Pancreas (tissue), 10 donors: ENCODE data around the gene TMEM183A. TPM values are rescaled to one million over a fixed set of nuclear protein-coding genes. Genes with fewer than 3 reads are reported as not detected.

Experiments
- ATAC-seq, 4 donors: fragments of 200-7000 bp; cut with Tn5 transposase; one replicate each; pipeline versions ENCODE4 v1.8.0 to v1.9.1; 2020; ENCODE audit warnings: mild to moderate bottlenecking in 4 of 4, moderate library complexity in 4 of 4
- DNase-seq, 6 donors: peaks; one replicate each; pipeline ENCODE4 v3.0.0-alpha.2; 2020
- FAIRE-seq: peaks from 2 replicates; lab custom pipeline; 2012; peaks lifted over from hg19 to GRCh38; lab: Jason Lieb, UNC
- H3K27ac ChIP-seq, 4 donors: fragments of 200-600 bp; sonication (generic); 1 replicate in 3 of 4; 2 replicates in 1 of 4; pipeline versions ENCODE4 v1.5.0 to v1.8.0; 2020
- H3K27me3 ChIP-seq, 4 donors: fragments of 200-600 bp; one replicate each; pipeline ENCODE4 v1.8.0; 2021
- H3K36me3 ChIP-seq, 3 donors: fragments of 200-600 bp; sonication (generic) in 1 of 3; one replicate each; pipeline versions ENCODE4 v1.5.0 to v1.8.0; 2020 to 2021
- H3K4me1 ChIP-seq, 3 donors: fragments of 200-600 bp; one replicate each; pipeline ENCODE4 v1.8.0; 2021
- H3K4me3 ChIP-seq, 4 donors: fragments of 200-600 bp; sonication (generic) in 2 of 4; one replicate each; pipeline versions ENCODE4 v1.5.0 to v1.8.0; 2020 to 2021
- H3K9me3 ChIP-seq, 4 donors: fragments of 200-600 bp; one replicate each; pipeline ENCODE4 v1.8.0; 2021
- WGBS, 2 donors: extraction: QIAGEN DNeasy Blood & Tissue Kit; methylation state at CpG; one replicate each; pipeline ENCODE4 v1.1.7; 2013; 5-methylcytosine and 5-hydroxymethylcytosine counted together
- intact Hi-C, 3 donors: fragments of 100-400 bp; cut with DNase I; formaldehyde crosslinking; loops; one replicate each; pipeline versions ENCODE4 v1.11.1 to v1.14.2; 2022
- polyA plus RNA-seq, 2 donors: library from polyadenylated mRNA; stranded (reverse); fragments of 200-250 nt; gene quantifications; one replicate each; pipeline ENCODE4 v1.2.3, GENCODE V29; 2013
- total RNA-seq, 6 donors: library from RNA; stranded (reverse); fragmentation: NEBNext Ultra II Directional in 4 of 6; extraction: Animal tissue kit (Norgen Biotek cat#: 25700) in 4 of 6; gene quantifications; one replicate each; pipeline versions ENCODE4 v1.2.1 to v1.2.4, GENCODE V29; 2021 to 2023
- TF ChIP-seq, protein P1 (sequence below), 4 donors: fragments of 200-600 bp; sonication (generic) in 3 of 4; IDR thresholded peaks; one replicate each; pipeline versions ENCODE4 v1.5.0 to v1.8.0; 2021; ENCODE audit warnings: antibody characterized with exemption in 4 of 4
- donor health status: healthy with polysubstance abuse.
- donor health status: DM: no; HTN: no; CAD: no; lungs with moderate emphysema.
- donor health status: DM: no; HTN: no; CAD: no.
- donor health status: control.
- donor health status: control.
- donor health status: Bipolar disorder and iron deficiency.
- donor health status: DM: yes; HTN: yes; CAD: no.
- donor health status: DM: no; HTN: no; CAD: no.
- donor health status: DM: no; HTN: no; CAD: no.
- donor health status: DM: yes; HTN: yes; CAD: no.

The TMEM183A gene
- total and polyA plus RNA-seq, 8 donors, result 16.6 to 38.7 (median 30.6) TPM

DNA sequence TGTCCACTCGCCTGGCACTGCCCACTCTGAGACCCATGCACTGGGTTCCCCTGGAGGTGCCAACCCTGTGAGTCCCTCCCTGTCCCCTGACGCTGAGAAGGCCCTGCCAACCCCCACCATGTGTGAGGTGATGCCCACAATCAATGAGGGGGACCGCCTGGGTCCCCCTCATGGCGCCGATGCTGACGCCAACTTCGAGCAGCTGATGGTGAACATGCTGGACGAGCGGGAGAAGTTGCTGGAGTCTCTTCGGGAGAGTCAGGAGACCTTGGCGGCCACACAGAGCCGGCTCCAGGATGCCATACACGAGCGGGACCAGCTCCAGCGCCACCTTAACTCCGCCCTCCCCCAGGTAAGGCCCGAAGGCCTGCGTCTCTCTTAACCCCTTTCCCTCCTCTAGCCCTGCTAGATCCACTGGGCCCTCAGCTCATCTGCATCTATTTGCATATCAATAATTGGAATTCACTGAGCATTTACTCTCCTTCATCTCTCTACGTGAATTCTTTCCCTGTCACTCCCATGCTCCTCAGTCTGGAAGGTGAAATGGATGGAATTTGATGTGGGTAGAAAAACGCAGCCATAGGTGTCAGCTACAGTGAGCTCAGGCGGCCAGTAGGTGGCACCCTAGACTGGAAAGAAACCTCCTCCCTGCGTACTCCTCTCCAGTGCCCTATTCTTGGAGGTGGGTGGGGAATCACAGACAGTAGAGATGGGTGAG lies 31.9 kb downstream of the TMEM183A start:
- Histone ChIP-seq H3K36me3 (no peaks in the 10 kb centered on the region), H3K27me3 (no peaks in the 10 kb centered on the region), H3K4me1 (no peaks in the 10 kb centered on the region), H3K27ac (no peak overlapping the region), H3K4me3 (no peak overlapping the region), H3K9me3 (no peaks in the 10 kb centered on the region)
- intact Hi-C loops, result loop anchor here in 1 of 3 donors (5.0 kb wide), 1 partner anchor 178 kb away; no protein-coding TSS in a partner anchor
- ATAC-seq (peak; percentile 91 to 96 (median 93)), FAIRE-seq (no peak), DNase-seq (peak in 5 of 6 donors; percentile 52 to 83 (median 73))
- TF ChIP-seq, protein P1, sequence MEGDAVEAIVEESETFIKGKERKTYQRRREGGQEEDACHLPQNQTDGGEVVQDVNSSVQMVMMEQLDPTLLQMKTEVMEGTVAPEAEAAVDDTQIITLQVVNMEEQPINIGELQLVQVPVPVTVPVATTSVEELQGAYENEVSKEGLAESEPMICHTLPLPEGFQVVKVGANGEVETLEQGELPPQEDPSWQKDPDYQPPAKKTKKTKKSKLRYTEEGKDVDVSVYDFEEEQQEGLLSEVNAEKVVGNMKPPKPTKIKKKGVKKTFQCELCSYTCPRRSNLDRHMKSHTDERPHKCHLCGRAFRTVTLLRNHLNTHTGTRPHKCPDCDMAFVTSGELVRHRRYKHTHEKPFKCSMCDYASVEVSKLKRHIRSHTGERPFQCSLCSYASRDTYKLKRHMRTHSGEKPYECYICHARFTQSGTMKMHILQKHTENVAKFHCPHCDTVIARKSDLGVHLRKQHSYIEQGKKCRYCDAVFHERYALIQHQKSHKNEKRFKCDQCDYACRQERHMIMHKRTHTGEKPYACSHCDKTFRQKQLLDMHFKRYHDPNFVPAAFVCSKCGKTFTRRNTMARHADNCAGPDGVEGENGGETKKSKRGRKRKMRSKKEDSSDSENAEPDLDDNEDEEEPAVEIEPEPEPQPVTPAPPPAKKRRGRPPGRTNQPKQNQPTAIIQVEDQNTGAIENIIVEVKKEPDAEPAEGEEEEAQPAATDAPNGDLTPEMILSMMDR (IDR thresholded peaks at IDR 0.05), result peak; percentile 79 to 93 (median 84)
- 36 to 40% methylated on average over 20 to 22 of the region's 22 CpGs for WGBS, 2 donors

DNA sequence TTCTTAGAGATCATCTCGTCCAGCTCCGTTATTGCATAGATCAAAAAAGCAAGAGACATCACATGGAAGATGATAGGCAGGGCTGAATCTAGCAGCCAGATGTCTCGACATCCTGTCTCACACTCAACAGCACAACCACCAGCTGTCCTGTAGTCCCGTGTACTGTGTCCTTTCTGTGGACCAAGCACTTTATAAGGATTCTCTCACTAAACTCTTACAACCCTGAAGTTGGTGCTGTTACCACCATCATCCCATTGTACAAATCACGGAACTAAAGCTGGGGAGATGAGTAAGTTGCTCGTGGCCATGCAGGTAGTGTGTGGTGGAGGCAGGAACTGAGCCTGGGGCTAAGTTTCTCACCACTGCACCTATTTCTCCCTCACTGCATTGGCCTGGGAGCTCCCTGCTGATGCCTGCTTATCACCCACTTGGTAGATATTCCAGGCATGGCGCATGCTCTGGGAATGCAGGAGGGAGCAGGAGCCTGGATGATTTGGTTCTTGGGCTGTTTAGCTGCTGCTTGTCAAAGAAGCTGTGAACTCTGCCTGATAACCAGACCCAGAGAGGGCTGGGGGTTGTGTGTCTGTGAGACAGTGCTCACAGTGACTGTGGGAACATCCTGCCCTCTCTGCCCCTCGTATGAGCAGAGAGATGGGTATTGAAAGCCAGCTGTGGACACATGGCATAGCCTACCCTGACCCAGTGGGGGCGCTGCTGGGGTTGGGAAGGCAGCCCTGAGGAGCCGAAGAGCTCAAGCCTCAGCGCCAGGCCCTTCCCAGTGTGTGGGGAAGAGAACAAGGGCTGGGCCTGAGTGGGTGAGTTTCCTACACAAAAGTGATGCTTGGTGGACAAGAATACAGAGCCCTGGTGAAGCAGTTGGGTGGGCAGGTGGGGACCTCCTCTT lies 32.7 kb downstream of the TMEM183A start:
- Histone ChIP-seq H3K4me1 (no peaks in the 10 kb centered on the region), H3K27ac (no peak overlapping the region), H3K9me3 (no peaks in the 10 kb centered on the region), H3K36me3 (no peaks in the 10 kb centered on the region), H3K4me3 (no peak overlapping the region), H3K27me3 (no peaks in the 10 kb centered on the region)
- DNase-seq (no peak), ATAC-seq (peak in 1 of 4 donors; percentile 14), FAIRE-seq (no peak)
- TF ChIP-seq, protein P1 (IDR thresholded peaks at IDR 0.05), result no peak
- intact Hi-C loops, result loop anchor here in 2 of 3 donors (5.0 kb wide), 1 partner anchor 177 kb away; no protein-coding TSS in a partner anchor
- WGBS, 2 donors, result 50 to 56% methylated on average over 11 of the region's 11 CpGs

DNA sequence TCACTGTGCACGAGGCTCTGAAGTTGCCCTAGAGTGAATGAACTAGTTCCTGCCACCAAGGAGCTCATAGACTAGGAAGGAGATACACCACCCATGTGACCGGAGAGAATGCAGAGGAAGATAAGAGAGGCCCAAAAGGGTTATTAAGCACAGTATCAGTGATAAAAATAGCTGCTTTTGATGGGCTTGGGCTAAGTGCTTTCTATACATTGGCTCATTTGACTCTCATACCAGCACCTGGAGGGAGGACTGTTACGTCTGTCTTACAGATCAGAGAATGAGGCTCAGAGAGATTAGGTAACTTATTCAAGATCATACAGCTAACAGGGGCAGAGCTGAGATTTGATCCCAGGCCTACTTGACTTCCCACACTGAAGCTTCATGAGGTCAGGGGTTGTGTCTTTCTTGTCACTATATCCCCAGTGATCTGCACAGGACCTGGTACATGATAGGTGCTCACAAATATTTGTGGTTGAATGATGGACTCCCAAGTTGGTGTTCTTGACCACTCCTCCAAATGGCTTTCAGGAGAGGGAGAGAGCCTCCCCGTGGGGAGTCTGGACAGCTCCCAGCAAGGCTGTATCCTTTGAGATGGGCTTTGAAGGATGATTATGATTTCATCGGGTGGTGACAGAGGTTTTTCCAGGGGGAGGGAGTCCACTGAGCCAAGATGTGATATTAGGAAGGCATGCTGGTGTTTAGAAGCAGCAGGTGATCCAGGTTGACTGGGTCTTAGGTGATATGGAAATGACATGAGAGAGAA lies 33.5 kb downstream of the TMEM183A start:
- no peak overlapping the region for H3K4me3 ChIP-seq
- no peak overlapping the region for H3K27ac ChIP-seq
- no peaks in the 10 kb centered on the region for H3K27me3 ChIP-seq
- H3K36me3 ChIP-seq, result no peaks in the 10 kb centered on the region
- H3K4me1 ChIP-seq, result no peaks in the 10 kb centered on the region
- H3K9me3 ChIP-seq, result no peaks in the 10 kb centered on the region
- ATAC-seq, result no peak
- no peak for FAIRE-seq
- WGBS, 2 donors, result 43 to 47% methylated on average over 5 of the region's 5 CpGs
- intact Hi-C loops, result loop anchor here in 1 of 3 donors (5.0 kb wide), 1 partner anchor 177 kb away; no protein-coding TSS in a partner anchor
- TF ChIP-seq, protein P1 (IDR thresholded peaks at IDR 0.05), result no peak
- no peak for DNase-seq

DNA sequence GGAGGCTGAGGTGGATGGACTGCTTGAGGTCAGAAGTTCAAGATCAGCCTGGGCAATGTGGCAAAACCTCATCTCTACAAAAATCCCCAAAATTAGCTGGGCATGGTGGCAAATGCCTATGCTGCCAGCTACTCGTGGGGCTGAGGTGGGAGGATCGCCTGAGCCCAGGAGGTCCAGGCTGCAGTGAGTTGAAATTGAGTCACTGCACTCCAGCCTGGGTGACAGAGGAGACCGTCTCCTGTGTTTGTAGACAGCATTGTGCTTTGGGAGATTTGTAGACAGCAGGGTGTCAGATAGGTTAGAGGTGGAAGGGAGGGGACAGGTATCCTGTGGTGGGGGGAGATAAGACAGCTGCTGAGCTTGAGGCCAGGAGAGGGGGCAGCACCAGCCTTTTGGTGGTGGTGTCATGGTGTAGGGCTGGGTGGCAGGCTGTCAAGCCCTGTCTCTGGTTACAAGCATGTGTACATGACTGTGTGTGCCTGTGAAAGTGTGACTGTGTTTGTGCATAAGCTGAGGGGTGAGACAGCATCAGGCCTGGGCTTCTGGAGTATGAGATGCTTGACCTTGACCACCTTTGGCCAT lies 34.3 kb downstream of the TMEM183A start:
- Histone ChIP-seq H3K36me3 (no peaks in the 10 kb centered on the region), H3K4me1 (no peaks in the 10 kb centered on the region), H3K27me3 (no peaks in the 10 kb centered on the region), H3K9me3 (no peaks in the 10 kb centered on the region), H3K27ac (no peak overlapping the region), H3K4me3 (no peak overlapping the region)
- intact Hi-C loops, result loop anchor here in 1 of 3 donors (5.0 kb wide), 1 partner anchor 176 kb away; no protein-coding TSS in a partner anchor
- FAIRE-seq, result no peak
- TF ChIP-seq, protein P1 (IDR thresholded peaks at IDR 0.05), result no peak
- ATAC-seq, result no peak
- DNase-seq, result no peak
- 61 to 73% methylated on average over 3 of the region's 3 CpGs for WGBS, 2 donors
